ENCODE results near the gene RFX8.
"Not testable (repeated sequence)": the region's sequence is repeated elsewhere in the genome, so short reads cannot be mapped to it uniquely, and the experiment has no call there.

RFX8 gene

GRCh38 chr2:101442042-101442666, 32.8 kb downstream of the RFX8 start:
- no peak overlapping the region for H3K4me3 ChIP-seq (ENCODE audit: low read depth, low read length)
- DNase-seq (ENCODE audit: low read depth), result no peak
- TF ChIP-seq CTCF (IDR thresholded peaks at IDR 0.05; ENCODE audit: insufficient read depth, low read depth, low read length, missing control alignments), result no peak

GRCh38 chr2:101440127-101440738, 34.7 kb downstream of the RFX8 start:
- H3K4me3 ChIP-seq (ENCODE audit: low read depth, low read length), result no peak overlapping the region
- DNase-seq (ENCODE audit: low read depth), result no peak

GRCh38 chr2:101439716-101440115, 35.2 kb downstream of the RFX8 start:
- no peak for DNase-seq (ENCODE audit: low read depth)
- H3K4me3 ChIP-seq (ENCODE audit: low read depth, low read length), result no peak overlapping the region
- TF ChIP-seq CTCF (IDR thresholded peaks at IDR 0.05; ENCODE audit: insufficient read depth, low read depth, low read length, missing control alignments), result no peak

More at GRCh38 chr2:101440127-101440738, 34.7 kb downstream of the RFX8 start:
- no peak for TF ChIP-seq CTCF (IDR thresholded peaks at IDR 0.05; ENCODE audit: insufficient read depth, low read depth, low read length, missing control alignments)

GRCh38 chr2:101438555-101438954, 36.4 kb downstream of the RFX8 start:
- not testable (repeated sequence) for DNase-seq (ENCODE audit: low read depth); H3K4me3 ChIP-seq (ENCODE audit: low read depth, low read length)

GRCh38 chr2:101435001-101435862, 39.7 kb downstream of the RFX8 start:
- TF ChIP-seq CTCF (IDR thresholded peaks at IDR 0.05; ENCODE audit: insufficient read depth, low read depth, low read length, missing control alignments), result no peak
- no peak for DNase-seq (ENCODE audit: low read depth)
- H3K4me3 ChIP-seq (ENCODE audit: low read depth, low read length), result no peak overlapping the region

GRCh38 chr2:101433465-101433864, 41.4 kb downstream of the RFX8 start:
- H3K4me3 ChIP-seq (ENCODE audit: low read depth, low read length), result no peak overlapping the region
- no peak for TF ChIP-seq CTCF (IDR thresholded peaks at IDR 0.05; ENCODE audit: insufficient read depth, low read depth, low read length, missing control alignments)
- DNase-seq (ENCODE audit: low read depth), result no peak

Data from GM12865 (cell line).